GM12873 (cell line): Measurements from ENCODE around the gene ASB18.

ENCODE experiments used
- CTCF ChIP-seq: IDR thresholded peaks from 2 replicates; pipeline ENCODE4 v1.5.1; 2012; ENCODE audit warnings: low read depth, mild to moderate bottlenecking, moderate library complexity, low read length, control low read depth; ENCODE audit not compliant: insufficient read depth; ENCODE audit errors: missing control alignments

The ASB18 gene

GRCh38 chr2:236190674-236191073, 73.5 kb downstream of the ASB18 start:
- TF ChIP-seq CTCF, result no peak

- no peak for TF ChIP-seq CTCF
Observed at GRCh38 chr2:236184701-236185100, 79.5 kb downstream of the ASB18 start.

- peak; percentile 57 for TF ChIP-seq CTCF
Observed at GRCh38 chr2:236180831-236181453, 83.3 kb downstream of the ASB18 start.

- no peak for TF ChIP-seq CTCF
Observed at GRCh38 chr2:236180076-236180816, 84.0 kb downstream of the ASB18 start.

- TF ChIP-seq CTCF, result no peak
Observed at GRCh38 chr2:236179236-236180075, 84.8 kb downstream of the ASB18 start.

GRCh38 chr2:236178890-236179235, 85.3 kb downstream of the ASB18 start:
- TF ChIP-seq CTCF, result no peak
